Stimulated activated CD8-positive, alpha-beta memory T cell treated with anti-CD3 and anti-CD28 coated beads, Interleukin-4, amount 100 ng/mL, for 24 hours (primary cell): Measurements from ENCODE around the gene GCGR.

ENCODE experiments used
- DNase-seq: peaks from one replicate; pipeline ENCODE4 v3.0.0-alpha.2; 2020; ENCODE audit warnings: low read depth

The GCGR gene

DNA sequence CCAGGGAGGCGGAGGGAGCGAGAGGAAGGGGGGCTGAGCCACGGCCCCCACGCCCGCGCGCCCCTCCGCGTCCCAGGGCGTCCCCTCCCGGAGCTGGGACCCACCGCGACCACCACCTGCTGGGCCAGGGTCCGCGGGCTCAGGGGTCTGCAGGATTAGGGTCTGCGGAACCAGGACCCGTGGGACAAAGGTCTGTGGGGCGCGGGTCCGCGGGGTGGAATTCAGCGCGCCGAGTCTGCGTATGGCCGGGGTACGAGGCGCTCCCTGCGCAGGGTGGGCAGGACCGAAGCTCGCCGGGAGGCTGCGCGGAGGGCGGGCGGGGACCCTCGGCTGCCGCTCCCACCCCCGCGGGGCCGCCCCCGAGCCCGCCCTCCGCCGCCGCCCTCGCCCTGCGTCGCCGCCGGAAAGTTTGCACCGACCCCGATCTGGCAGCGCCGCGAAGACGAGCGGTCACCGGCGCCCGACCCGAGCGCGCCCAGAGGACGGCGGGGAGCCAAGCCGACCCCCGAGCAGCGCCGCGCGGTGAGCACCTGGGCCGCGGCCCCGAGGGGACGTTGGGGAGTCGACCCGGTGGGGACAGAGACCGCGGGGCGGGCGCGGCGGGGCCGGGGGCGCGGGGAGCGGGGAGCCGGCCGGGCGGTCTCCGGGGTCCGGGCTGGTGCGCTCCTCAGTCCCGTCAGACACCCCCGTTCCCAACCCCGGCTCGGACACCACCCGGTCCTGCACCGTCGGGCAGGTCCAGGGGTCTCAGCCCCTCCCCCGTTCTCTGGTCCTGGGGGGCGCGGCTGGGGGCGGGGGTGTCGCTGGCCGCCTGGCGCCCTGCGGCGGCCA is at the start of gene GCGR:
Gene GCGR, plus strand, starts transcription at position 423 of the 831 bp plus-strand sequence. CDS start 4,869 bp downstream, outside the sequence.
- DNase-seq, result no peak

DNA sequence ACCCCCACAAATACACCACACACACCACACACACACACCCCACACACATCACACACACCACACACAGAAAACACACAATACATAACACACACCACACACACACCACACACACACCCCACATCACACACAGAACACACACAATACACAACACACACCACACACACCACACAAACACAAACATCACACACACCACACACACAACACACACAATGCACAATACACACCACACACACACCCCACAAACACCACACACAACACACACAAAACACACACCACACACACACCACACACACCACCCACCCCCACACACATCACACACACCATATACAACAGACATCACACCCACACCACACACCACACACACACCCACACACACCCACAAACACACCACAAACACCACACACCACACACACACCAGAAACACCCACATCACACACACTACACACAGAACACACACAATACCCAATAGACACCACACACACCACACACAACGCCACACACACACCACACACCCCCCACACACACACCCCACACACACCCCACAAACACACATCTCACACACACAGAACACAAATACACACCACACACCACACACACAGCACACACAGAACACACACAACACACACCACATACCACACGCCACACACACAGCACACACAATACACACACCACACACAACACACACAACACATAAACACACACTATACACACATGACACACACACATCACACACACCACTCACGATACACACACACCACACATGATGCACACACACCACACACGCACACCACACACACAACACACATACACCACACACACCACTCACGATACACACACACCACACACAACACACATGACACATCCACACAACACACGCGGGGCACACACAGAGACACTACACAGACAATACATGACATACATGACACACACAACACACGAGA is 11.0 kb upstream of the GCGR start:
- DNase-seq, result no peak

DNA sequence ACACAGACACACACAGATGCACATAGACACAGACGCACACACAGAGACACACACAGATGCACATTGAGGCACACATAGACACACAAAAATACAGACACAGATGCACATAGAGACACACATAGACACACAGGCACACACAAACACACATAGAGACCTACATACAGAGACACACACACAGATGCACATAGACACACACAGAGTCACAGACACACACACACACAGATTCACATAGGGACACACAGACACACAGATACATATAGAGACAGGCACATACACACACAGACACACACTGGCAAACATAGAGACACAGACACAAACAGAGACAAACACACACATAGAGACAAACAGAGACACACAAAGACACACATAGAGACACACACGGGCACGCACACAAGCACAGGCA is 9.9 kb upstream of the GCGR start:
- DNase-seq, result no peak

DNA sequence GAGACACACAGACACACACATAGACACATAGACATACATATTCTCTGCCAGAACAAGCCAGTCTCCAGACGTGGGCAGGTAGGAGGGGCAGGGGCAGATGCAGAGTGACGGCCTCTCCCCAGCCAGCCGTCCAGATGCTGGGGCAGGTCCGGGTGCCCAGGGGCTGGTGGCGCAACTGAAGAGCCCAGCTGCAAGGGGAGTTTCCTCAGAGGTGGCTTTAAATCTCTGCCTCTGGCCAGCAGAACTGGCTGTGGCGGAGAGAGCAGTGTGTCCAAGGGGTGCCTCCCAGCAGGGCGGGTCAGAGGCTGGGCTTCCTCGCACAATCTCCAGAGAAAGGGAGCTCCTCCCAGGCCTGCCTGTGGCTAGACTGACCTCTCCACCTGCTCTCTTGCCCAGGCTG is 9.4 kb upstream of the GCGR start:
- DNase-seq, result no peak

DNA sequence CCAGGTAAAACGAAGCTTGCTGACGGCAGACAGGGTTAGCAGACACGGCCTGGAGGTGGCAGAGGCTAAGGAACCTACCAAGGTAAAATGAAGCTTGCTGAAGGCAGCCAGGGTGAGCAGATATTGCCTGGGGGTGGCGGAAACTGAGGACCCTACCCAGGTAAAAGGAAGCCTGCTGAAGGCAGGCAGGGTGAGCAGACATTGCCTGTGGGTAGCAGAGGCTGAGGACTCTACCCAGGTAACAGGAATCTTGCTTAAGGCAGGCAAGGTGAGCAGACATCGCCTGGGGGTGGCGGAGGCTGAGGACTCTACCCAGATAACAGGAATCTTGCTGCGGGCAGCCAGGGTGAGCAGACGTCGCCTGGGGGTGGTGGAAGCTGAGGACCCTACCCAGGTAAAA is 2.6 kb upstream of the GCGR start:
- DNase-seq, result no peak

DNA sequence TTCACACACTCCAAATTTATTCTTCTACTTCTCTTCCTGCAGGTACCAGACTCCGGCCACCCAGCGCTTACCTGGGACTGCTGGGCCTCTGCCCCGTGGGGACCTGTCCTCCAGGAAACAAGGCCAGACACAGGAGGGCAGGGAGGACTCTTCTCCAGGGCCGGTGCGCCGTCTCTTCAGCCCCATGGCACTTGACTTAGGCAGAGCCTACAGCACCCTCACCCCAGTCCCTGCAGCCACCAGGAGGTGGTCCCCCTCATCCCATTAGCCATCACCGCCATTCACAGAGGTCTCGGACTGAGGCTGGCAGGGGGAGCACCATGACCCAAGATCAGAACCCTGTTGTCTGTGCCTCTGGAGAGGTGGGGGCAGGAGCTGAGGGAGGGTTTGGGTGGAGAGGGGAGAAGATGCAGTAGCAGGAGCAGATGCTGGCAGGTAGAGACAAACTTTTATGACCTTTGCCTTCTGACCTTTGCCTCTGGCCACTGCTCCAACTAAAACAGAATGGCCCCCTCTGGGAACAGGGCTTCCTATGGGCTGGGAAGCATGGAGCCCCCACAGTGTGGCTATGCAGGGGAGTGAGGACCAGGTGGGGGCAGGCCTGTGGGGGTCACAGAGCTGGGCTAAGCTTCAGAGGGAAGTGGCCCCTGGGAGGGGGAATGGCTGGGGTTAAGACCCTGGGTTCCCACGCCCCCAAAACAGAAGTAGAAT is 1.7 kb upstream of the GCGR start:
- DNase-seq, result no peak

DNA sequence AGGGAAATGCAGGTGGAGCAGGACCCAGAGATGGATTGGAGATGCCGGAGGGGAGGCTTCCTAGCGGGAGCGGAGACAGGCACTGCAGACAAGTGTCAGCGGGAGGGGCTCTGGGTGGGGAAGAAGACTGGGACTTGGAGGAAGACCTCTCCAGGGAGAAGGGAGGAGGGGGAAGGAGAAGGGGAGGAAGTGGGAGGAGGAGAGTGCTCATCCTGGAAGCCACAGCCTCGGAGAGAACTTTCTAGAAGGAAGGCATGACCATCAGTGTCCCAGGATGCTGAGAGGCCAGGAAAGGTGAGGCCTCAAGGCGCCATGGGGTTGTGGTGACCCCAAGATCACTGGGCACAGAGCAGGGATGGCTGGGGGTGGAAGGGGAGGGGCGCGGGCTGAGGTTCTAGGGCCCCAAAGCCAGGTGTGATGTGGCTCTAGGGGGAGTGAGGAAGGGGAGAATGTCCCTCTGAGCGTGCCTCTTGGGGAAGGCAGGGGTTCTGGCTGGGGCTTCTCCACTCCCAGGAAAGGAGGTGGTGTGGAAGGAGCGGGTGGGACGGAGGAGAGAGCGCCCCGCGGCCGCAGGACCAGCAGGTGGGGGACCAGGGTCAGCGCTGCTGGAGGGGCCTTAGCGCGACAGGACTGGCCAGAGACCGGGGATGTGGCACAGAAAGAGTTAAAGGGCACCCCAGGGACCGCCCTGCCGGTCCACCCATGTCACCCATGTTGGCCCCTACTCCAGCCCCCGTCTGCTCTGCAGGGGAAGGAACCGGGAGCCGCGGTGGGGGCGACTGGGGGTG is 900 bp upstream of the GCGR start:
- DNase-seq, result no peak

DNA sequence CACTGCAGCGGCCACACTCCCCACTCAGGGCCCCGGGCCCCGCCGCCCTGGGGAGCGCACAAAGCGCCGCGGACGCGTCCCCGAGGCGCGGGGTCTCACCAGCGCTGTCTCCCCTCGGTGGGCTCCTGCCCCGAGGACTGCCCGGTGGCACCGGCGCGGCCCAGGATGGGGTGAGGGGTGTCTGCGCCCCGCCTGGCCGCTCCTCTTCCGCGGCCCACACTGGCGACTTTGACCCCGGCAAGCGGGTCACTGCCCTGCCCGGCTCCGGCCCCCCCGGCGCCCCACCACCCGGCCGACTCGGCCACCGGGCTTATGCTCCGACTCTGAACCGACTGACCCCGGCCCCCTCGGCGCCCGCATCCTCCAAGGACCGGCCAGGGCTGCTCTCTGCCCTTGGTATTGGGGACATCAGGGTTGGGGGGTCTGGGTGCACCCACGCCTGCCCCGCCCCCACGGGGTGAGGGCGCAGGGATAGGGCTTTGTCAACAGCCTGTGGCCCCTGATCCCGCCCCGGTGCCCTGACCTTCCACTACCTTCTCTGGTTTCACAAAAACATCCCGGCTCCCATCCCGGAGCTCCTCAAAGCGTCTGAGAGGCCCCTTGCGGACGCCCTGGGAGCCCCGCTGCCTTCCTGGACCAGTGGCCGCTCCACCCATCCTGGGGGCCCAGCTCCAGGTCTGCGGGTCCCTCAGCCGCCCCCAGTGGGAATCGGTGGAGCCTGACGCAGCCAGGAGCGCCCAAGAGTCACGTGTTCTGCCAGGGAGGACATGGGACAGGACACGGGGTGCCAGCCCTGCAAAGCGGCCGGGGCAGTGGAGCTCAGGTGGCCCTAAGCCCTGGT is 829 bp downstream of the GCGR start:
- DNase-seq, result no peak

DNA sequence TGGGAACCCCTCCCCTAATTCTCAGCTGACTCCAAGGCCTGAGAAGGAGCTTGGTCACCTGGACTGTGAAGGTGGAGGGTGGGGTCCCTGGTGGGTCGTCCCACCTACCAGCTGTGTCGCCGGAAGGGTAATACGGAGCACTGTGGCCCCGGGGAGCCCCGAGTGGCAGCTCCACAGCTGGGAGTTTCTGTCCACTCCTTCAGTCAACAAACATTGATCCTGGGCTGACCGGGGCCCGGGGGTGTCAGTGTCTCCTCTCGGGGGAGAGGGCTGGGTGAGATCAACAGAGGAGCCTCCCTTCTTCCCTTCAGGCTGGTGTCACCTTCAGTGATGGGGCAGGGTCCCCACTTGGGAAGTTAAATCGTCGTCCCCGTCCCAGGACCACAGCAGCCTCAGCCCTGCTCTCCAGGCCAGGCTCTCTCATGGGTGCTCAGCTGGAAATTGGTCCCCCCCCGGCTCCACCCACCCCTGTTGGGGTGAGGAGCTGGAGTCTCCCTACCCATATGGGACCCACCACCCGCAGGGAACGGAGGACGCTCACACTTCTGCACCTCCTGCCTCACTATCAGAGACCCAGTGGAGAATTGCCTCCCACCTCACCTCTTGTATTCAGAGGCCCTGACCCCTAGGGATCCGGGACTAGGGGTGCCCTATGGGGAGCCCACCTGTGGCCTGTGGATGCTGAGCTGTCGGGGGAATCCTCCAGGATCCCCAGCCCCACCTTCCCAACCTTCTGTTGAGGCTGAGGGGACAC is 1.9 kb downstream of the GCGR start:
- no peak for DNase-seq

DNA sequence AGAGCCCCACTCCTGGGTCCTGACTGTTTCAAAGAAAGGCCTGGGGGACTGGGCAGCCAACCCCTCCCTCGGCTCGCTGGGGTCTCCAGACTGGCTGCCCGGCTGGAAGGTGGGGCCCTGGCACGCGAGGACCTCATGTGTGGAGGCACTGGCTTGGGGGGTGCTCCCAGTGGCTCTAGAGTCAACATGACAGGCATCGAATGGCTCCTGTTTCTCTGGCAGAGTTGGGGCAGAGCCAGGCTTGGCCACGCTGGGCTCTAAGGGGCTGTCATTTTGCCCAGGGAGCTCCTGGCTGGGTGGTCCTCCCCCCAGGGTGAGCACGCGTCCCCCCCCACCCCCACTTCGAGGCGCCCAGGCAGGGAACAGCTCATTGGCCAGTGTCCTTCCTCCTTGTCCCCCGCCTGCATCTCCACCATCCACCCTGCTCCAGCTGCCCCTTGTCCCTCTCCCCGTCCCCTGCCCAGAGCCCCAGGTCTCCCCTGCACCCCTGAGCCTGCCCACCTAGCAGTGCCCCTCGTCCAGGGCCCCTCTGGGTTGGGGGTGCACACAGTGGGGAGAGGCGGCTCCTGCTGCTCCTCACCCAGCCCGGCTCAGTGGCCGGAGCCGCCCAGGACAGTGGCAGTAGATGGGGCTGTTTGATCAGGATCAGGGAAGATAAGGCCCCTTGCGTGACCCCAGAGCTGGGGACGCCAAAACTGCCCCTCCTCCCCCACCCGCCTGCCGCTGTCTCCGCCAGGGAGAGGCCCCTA is 2.7 kb downstream of the GCGR start:
- DNase-seq, result no peak

DNA sequence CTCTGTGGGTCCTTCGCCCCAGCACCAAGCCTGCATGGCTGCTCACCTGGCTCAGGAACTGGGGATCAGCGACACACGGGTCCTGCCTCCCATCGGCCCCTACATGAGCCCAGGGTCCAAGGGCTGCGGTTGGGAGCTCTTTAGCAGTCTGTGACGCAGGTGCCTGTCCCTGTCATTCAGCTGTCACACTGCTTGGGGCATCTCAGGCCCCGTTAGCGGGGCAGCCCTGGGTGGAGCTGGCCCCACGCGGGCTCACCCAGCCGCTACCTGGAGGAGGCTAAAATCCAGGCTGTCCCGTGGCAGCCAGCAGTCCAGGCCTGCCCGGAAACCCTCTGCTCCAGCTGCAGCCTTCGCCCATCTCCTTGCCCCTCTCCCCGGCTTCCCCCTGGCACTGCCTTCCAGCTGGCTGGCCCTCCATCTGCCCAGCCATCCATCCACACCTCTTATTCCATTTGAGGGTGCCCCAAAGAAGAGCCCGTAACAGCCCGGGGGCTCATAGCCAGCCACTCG is 3.3 kb downstream of the GCGR start:
- DNase-seq, result no peak

DNA sequence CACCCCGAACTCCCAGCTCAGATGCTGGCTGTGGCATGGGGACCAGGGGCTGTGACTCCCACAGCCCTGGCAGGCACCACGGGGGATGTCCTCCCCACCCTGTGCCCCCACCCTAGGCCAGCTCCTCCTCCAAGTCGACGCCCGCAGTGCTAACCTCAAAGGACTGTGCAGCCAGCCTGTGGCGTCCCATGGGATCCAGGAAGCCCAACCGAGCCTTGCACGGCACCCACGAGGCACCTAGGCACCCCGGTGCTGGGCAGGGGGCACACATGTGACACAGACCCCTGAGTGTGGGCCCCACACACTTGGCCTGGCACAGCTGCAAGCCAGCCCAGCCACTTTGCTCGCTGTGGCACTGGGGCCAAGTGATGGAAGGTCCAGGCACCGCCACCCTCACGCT is 3.9 kb downstream of the GCGR start:
- DNase-seq, result no peak

DNA sequence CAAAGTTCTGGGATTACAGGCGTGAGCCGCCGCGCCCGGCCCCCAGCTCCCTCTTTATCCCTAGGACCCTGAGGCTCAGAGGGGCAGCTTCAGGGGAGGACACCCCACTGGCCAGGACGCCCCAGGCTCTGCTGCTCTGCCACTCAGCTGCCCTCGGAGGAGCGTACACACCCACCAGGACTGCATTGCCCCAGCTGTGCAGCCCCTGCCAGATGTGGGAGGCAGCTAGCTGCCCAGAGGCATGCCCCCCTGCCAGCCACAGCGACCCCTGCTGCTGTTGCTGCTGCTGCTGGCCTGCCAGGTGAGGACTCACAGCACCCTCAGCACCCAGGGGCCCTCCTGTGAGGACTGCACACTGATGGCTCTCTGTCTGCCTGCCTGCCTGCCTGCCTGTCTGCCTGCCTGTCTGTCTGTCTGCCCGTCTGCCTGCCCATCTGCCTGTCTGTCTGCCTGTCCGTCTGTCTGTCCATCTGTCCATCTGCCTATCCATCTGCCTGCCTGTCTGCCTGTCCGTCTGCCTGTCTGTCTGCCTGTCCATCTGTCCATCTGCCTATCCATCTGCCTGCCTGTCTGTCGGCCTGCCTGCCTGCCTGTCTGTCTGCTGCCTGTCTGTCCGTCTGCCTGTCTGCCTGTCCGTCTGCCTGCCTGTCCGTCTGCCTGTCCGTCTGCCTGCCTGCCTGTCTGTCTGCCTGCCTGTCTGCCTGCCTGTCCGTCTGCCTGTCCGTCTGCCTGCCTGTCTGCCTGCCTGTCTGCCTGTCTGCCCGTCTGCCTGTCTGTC is 5.0 kb downstream of the GCGR start:
- no peak for DNase-seq

DNA sequence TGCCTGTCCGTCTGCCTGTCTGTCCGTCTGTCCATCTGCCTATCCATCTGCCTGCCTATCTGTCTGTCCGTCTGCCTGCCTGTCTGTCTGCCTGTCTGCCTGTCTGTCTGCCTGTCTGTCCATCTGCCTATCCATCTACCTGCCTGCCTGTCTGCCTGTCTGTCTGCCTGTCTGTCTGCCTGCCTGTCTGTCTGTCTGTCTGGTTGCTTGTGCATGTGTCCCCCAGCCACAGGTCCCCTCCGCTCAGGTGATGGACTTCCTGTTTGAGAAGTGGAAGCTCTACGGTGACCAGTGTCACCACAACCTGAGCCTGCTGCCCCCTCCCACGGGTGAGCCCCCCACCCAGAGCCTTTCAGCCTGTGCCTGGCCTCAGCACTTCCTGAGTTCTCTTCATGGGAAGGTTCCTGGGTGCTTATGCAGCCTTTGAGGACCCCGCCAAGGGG is 5.6 kb downstream of the GCGR start:
- DNase-seq, result no peak

DNA sequence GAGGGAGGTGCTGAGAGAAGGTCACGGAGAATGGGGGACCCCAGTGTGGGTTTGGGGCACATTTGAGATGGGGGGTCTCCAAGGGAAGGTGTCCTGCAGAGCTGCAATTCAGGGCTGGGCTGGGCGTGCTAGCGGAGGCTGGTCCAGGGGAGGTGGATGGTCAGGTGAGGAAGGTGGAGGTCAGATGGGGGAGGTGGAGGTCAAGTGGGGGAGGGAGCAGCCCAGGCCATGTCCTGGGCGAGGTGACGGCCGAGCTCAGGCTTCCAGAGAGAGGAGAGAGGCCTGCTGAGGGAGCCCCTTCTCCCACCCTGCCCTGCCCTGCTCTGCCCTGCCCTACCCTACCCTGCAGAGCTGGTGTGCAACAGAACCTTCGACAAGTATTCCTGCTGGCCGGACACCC is 6.5 kb downstream of the GCGR start:
- DNase-seq, result no peak

DNA sequence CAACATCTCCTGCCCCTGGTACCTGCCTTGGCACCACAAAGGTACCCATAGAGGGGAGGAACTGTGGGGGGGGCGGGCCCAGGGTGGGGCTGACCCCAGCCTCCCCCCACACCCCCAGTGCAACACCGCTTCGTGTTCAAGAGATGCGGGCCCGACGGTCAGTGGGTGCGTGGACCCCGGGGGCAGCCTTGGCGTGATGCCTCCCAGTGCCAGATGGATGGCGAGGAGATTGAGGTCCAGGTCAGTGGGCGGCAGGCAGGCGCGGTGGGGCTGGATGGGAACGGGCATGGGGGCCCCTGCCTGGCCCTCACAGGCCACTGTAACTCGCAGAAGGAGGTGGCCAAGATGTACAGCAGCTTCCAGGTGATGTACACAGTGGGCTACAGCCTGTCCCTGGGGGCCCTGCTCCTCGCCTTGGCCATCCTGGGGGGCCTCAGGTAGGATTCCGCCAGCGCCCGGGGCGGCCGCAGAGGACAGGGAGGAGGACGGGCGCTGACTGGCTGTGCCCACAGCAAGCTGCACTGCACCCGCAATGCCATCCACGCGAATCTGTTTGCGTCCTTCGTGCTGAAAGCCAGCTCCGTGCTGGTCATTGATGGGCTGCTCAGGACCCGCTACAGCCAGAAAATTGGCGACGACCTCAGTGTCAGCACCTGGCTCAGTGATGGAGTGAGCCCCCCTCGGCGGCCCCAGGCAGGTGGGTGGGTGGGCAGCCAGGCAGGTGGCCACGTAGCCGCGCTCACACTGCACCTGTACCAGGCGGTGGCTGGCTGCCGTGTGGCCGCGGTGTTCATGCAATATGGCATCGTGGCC is 7.1 kb downstream of the GCGR start:
- DNase-seq, result no peak
